ENCODE measurements around the gene ODAD4. TPM values are rescaled to one million over a fixed set of nuclear protein-coding genes. Genes with fewer than 3 reads are reported as not detected.
"Not testable (repeated sequence)": the region's sequence is repeated elsewhere in the genome, so short reads cannot be mapped to it uniquely, and the experiment has no call there.

Gene ODAD4
- total RNA-seq, 1 donor from 2014 or later: under 0.01 TPM

GRCh38 chr17:42001729-42002128 is 71.3 kb downstream of the ODAD4 start:
- DNase-seq (ENCODE audit: low read depth in 2 of 2): no peak

GRCh38 chr17:42002175-42002791 is 71.9 kb downstream of the ODAD4 start:
- peak in 1 of 2 donors; percentile 75 for DNase-seq (ENCODE audit: low read depth in 2 of 2)

GRCh38 chr17:42002792-42003301 is 72.4 kb downstream of the ODAD4 start:
- peak in 1 of 2 donors; percentile 38 for DNase-seq (ENCODE audit: low read depth in 2 of 2)

GRCh38 chr17:42005166-42005565 is 74.7 kb downstream of the ODAD4 start:
- no peak for DNase-seq (ENCODE audit: low read depth in 2 of 2)

- peak; percentile 35 to 45 for DNase-seq (ENCODE audit: low read depth in 2 of 2)
These were observed 78.8 kb downstream of the ODAD4 start for GRCh38 chr17:42009170-42009569.

- peak; percentile 24 to 56 for DNase-seq (ENCODE audit: low read depth in 2 of 2)
These were observed 79.9 kb downstream of the ODAD4 start for GRCh38 chr17:42010266-42010680.

- peak; percentile 32 to 55 for DNase-seq (ENCODE audit: low read depth in 2 of 2)
These were observed 80.6 kb downstream of the ODAD4 start for GRCh38 chr17:42010898-42011516.

GRCh38 chr17:42012363-42012762 is 81.9 kb downstream of the ODAD4 start:
- not testable (repeated sequence) for DNase-seq (ENCODE audit: low read depth in 2 of 2)

- DNase-seq (ENCODE audit: low read depth in 2 of 2): not testable (repeated sequence)
These were observed 83.3 kb downstream of the ODAD4 start for GRCh38 chr17:42013740-42014139.

Other genes with a start within 250 kb of the ODAD4 start
- 41.2 and 82.5 TPM in 2 replicates for gene EIF1, start 241.7 kb upstream of the ODAD4 start, total RNA-seq
- not detected in 2 replicates for gene GAST, start 218.3 kb upstream of the ODAD4 start, total RNA-seq
- under 0.01 and 0.20 TPM in 2 replicates for gene HAP1, start 196.0 kb upstream of the ODAD4 start, total RNA-seq
- 216 and 333 TPM in 2 replicates for gene JUP, start 143.9 kb upstream of the ODAD4 start, total RNA-seq
- 41.8 and 51.2 TPM in 2 replicates for gene P3H4, start 118.7 kb upstream of the ODAD4 start, total RNA-seq
- 95.7 and 106 TPM in 2 replicates for gene FKBP10, start 117.6 kb upstream of the ODAD4 start, total RNA-seq
- gene NT5C3B, start 94.4 kb upstream of the ODAD4 start, total RNA-seq: 64.7 and 74.5 TPM in 2 replicates
- not detected in 2 replicates for gene KLHL10, start 92.8 kb upstream of the ODAD4 start, total RNA-seq
- gene KLHL11, start 65.2 kb upstream of the ODAD4 start, total RNA-seq: 18.1 and 26.6 TPM in 2 replicates
- gene ACLY, start 11.7 kb upstream of the ODAD4 start, total RNA-seq: 167 and 203 TPM in 2 replicates
- gene CNP, start 36.2 kb downstream of the ODAD4 start, total RNA-seq: 38.8 and 45.6 TPM in 2 replicates
- gene DNAJC7, start 86.8 kb downstream of the ODAD4 start, total RNA-seq: 56.0 and 60.1 TPM in 2 replicates
- gene NKIRAS2, start 89.5 kb downstream of the ODAD4 start, total RNA-seq: 30.1 and 38.1 TPM in 2 replicates
- gene C17orf113, start 120.0 kb downstream of the ODAD4 start, total RNA-seq: 0.20 and 0.22 TPM in 2 replicates
- gene ZNF385C, start 167.9 kb downstream of the ODAD4 start, total RNA-seq: not detected in 2 replicates
- gene DHX58, start 182.1 kb downstream of the ODAD4 start, total RNA-seq: 2.0 and 3.3 TPM in 2 replicates
- gene KAT2A, start 190.8 kb downstream of the ODAD4 start, total RNA-seq: 3.3 and 6.7 TPM in 2 replicates
- not detected in 2 replicates for gene HSPB9, start 192.2 kb downstream of the ODAD4 start, total RNA-seq
- 71.7 and 72.8 TPM in 2 replicates for gene RAB5C, start 224.4 kb downstream of the ODAD4 start, total RNA-seq